NCI-H446 (cell line): Measurements from ENCODE around the gene RPRD1B.

Experiments used
- DNase-seq, 2 experiments: peaks; one replicate each; lab custom pipeline; 2025; lab: John Stamatoyannopoulos, UW

Gene RPRD1B

DNA sequence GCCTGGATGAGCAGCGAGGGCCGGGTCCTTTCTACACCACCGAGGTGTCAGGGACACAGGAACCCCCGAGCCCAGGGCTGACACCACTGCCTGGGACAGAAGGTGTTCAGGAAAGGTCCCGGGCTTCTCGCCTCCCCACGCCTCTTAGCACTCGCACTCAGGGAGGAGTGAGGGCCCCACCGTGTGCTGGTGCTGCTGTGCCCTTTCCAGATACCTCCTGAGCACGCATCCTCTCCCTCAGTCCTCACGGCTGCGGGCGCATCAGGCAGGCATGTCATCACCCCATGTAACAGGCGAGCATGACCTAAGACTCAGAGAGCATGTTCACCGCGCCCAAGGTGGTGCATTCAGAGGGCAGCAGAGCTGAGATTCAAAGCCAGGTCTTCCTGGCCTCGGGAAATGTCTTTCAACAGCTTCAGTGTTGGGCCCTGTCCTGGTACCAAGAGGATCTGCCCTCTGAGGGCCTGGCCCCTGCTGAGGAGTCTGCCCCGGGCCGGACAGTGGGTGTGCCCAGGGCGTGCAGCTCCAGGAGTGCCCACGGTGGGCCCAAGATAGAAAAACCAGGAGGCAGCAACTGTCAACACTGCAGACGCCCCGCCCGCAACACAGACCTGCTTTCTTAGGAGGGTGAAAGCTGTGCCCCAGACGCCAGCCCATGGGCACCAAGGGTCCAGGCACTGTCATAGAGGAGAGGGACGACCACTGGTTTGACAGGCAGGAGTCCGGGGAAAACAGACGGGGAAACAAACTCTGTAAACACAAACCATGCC is 102.3 kb downstream of the RPRD1B start:
- DNase-seq, result no peak

- no peak for DNase-seq
Measured at GRCh38 chr20:38136421-38137245, 103.1 kb downstream of the RPRD1B start.

- no peak for DNase-seq
Measured at GRCh38 chr20:38137441-38138037, 104.0 kb downstream of the RPRD1B start.

GRCh38 chr20:38138086-38138778 is 104.7 kb downstream of the RPRD1B start:
- DNase-seq, result no peak

GRCh38 chr20:38139156-38139912 is 105.8 kb downstream of the RPRD1B start:
- no peak for DNase-seq

DNA sequence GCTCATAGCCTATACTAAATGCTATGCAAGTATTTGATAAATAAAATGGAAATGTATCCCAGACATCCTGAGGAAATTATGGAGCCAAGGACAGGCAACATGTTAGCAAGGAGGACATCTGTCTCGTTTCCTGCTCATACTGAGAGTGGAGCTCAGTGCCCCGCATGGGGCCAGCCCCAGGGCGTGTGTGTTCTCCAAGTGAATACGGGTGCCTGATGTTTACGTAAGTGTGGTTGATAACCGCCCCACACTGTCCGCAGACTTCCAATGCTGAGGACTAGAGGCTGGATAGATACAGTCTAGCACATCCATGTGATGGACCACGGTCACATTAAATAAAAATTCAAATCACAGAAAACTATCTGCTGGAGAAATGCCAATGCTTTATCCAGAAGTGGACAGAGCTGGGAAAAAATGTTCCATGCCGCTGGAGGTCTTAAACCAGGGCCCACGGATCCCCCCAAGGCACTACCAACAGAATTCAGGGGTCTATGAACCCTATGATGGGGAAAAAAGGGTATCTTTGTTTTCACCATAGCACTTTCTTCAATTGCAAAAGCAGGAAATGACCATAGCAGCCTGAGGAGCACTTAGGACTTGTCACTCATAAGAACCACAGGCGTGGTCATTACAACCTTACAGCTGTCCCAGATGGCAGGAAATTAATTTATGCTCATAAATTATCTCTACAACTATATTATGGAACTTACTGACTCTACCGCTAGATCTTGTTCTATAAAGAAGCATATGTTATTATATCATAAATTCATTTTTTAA is 106.6 kb downstream of the RPRD1B start:
- DNase-seq, result no peak

GRCh38 chr20:38141204-38141888 is 107.8 kb downstream of the RPRD1B start:
- no peak for DNase-seq
